Tibial nerve (tissue), 3 donors: Measurements from ENCODE around the gene STYXL2.

ENCODE experiments used
- POLR2A ChIP-seq, 2 donors: fragments of 450-650 bp; IDR thresholded peaks; one replicate each; pipeline ENCODE4 v1.6.1; 2017; ENCODE audit warnings: antibody characterized with exemption in 2 of 2, mild to moderate bottlenecking in 2 of 2, moderate library complexity in 2 of 2
- TF ChIP-seq, protein P1 (sequence below), 5 experiments: fragments of 200-600 bp in 3 of 5; fragments of 450-650 bp in 2 of 5; sonication (generic) in 3 of 5; IDR thresholded peaks; one replicate each; pipeline ENCODE4 v1.5.1; 2016 to 2019; ENCODE audit warnings: antibody characterized with exemption in 5 of 5, mild to moderate bottlenecking in 3 of 5, moderate library complexity in 2 of 5

GRCh38 chr1:167136191-167136614, 42.3 kb downstream of the STYXL2 start:
- TF ChIP-seq, protein P1, sequence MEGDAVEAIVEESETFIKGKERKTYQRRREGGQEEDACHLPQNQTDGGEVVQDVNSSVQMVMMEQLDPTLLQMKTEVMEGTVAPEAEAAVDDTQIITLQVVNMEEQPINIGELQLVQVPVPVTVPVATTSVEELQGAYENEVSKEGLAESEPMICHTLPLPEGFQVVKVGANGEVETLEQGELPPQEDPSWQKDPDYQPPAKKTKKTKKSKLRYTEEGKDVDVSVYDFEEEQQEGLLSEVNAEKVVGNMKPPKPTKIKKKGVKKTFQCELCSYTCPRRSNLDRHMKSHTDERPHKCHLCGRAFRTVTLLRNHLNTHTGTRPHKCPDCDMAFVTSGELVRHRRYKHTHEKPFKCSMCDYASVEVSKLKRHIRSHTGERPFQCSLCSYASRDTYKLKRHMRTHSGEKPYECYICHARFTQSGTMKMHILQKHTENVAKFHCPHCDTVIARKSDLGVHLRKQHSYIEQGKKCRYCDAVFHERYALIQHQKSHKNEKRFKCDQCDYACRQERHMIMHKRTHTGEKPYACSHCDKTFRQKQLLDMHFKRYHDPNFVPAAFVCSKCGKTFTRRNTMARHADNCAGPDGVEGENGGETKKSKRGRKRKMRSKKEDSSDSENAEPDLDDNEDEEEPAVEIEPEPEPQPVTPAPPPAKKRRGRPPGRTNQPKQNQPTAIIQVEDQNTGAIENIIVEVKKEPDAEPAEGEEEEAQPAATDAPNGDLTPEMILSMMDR (IDR thresholded peaks at IDR 0.05), result no peak
- no peak for TF ChIP-seq POLR2A (IDR thresholded peaks at IDR 0.05)
